HG02759 (cell line): ENCODE measurements around the gene UBE2E2.

Experiments
- ATAC-seq: cut with Tn5 transposase; IDR thresholded peaks from one replicate; pipeline ENCODE4 v1.9.1; 2021; ENCODE audit warnings: mild to moderate bottlenecking, moderate library complexity; ENCODE audit not compliant: unreplicated experiment

UBE2E2 gene

GRCh38 chr3:23192816-23193215, 10.3 kb upstream of the UBE2E2 start:
- ATAC-seq, result no peak

- ATAC-seq, result no peak
These were observed 9.3 kb upstream of the UBE2E2 start for GRCh38 chr3:23193831-23194230.

GRCh38 chr3:23198801-23199200, 4.3 kb upstream of the UBE2E2 start:
- ATAC-seq, result no peak

- ATAC-seq, result no peak
These were observed 3.5 kb upstream of the UBE2E2 start for GRCh38 chr3:23199649-23200048.

GRCh38 chr3:23201154-23201838, 1.8 kb upstream of the UBE2E2 start:
- ATAC-seq, result no peak

- peak; percentile 31 for ATAC-seq
These were observed 765 bp upstream of the UBE2E2 start for GRCh38 chr3:23202203-23202920.

GRCh38 chr3:23203708-23204330, 692 bp downstream of the UBE2E2 start:
- peak; percentile 18 for ATAC-seq

- no peak for ATAC-seq
These were observed 3.2 kb downstream of the UBE2E2 start for GRCh38 chr3:23206366-23206765.

GRCh38 chr3:23209103-23209502, 6.0 kb downstream of the UBE2E2 start:
- no peak for ATAC-seq

- no peak for ATAC-seq
These were observed 6.8 kb downstream of the UBE2E2 start for GRCh38 chr3:23209747-23210487.

GRCh38 chr3:23213813-23214212, 10.7 kb downstream of the UBE2E2 start:
- no peak for ATAC-seq

- no peak for ATAC-seq
These were observed 14.9 kb downstream of the UBE2E2 start for GRCh38 chr3:23217872-23218554.

GRCh38 chr3:23219117-23219516, 16.0 kb downstream of the UBE2E2 start:
- ATAC-seq, result peak; percentile 66

GRCh38 chr3:23219552-23219951, 16.4 kb downstream of the UBE2E2 start:
- ATAC-seq, result peak; percentile 45

GRCh38 chr3:23221136-23221535, 18.0 kb downstream of the UBE2E2 start:
- ATAC-seq, result no peak

- no peak for ATAC-seq
These were observed 28.9 kb downstream of the UBE2E2 start for GRCh38 chr3:23232016-23232415.

GRCh38 chr3:23232854-23233253, 29.7 kb downstream of the UBE2E2 start:
- ATAC-seq, result no peak

- no peak for ATAC-seq
These were observed 32.1 kb downstream of the UBE2E2 start for GRCh38 chr3:23235264-23235663.

GRCh38 chr3:23236890-23237289, 33.8 kb downstream of the UBE2E2 start:
- no peak for ATAC-seq

- no peak for ATAC-seq
These were observed 35.0 kb downstream of the UBE2E2 start for GRCh38 chr3:23238156-23238555.

GRCh38 chr3:23238578-23238977, 35.5 kb downstream of the UBE2E2 start:
- no peak for ATAC-seq
